Uterus (tissue), 2 donors: ENCODE data around the gene FAM181A.

Experiments used
- POLR2A ChIP-seq, 2 donors: fragments of 450-650 bp; IDR thresholded peaks; one replicate each; pipeline ENCODE4 v1.6.1; 2016; ENCODE audit warnings: antibody characterized with exemption in 2 of 2, mild to moderate bottlenecking in 1 of 2, moderate library complexity in 1 of 2
- TF ChIP-seq, protein P1 (sequence below), 4 experiments: fragments of 200-600 bp in 2 of 4; fragments of 450-650 bp in 2 of 4; sonication (generic) in 2 of 4; IDR thresholded peaks; one replicate each; pipeline ENCODE4 v1.5.1; 2016 to 2019; ENCODE audit warnings: antibody characterized with exemption in 4 of 4, mild to moderate bottlenecking in 2 of 4, moderate library complexity in 1 of 4

GRCh38 chr14:93905623-93906022 lies 21.5 kb upstream of the FAM181A start:
- TF ChIP-seq POLR2A (IDR thresholded peaks at IDR 0.05) = no peak
- TF ChIP-seq, protein P1, sequence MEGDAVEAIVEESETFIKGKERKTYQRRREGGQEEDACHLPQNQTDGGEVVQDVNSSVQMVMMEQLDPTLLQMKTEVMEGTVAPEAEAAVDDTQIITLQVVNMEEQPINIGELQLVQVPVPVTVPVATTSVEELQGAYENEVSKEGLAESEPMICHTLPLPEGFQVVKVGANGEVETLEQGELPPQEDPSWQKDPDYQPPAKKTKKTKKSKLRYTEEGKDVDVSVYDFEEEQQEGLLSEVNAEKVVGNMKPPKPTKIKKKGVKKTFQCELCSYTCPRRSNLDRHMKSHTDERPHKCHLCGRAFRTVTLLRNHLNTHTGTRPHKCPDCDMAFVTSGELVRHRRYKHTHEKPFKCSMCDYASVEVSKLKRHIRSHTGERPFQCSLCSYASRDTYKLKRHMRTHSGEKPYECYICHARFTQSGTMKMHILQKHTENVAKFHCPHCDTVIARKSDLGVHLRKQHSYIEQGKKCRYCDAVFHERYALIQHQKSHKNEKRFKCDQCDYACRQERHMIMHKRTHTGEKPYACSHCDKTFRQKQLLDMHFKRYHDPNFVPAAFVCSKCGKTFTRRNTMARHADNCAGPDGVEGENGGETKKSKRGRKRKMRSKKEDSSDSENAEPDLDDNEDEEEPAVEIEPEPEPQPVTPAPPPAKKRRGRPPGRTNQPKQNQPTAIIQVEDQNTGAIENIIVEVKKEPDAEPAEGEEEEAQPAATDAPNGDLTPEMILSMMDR (IDR thresholded peaks at IDR 0.05) = no peak
